Measurements from ENCODE around the gene NLRC5. TPM values are rescaled to one million over a fixed set of nuclear protein-coding genes. Genes with fewer than 3 reads are reported as not detected.

Gene NLRC5
- total RNA-seq, 2 donors from 2014 or later, result 182 to 219 TPM

DNA sequence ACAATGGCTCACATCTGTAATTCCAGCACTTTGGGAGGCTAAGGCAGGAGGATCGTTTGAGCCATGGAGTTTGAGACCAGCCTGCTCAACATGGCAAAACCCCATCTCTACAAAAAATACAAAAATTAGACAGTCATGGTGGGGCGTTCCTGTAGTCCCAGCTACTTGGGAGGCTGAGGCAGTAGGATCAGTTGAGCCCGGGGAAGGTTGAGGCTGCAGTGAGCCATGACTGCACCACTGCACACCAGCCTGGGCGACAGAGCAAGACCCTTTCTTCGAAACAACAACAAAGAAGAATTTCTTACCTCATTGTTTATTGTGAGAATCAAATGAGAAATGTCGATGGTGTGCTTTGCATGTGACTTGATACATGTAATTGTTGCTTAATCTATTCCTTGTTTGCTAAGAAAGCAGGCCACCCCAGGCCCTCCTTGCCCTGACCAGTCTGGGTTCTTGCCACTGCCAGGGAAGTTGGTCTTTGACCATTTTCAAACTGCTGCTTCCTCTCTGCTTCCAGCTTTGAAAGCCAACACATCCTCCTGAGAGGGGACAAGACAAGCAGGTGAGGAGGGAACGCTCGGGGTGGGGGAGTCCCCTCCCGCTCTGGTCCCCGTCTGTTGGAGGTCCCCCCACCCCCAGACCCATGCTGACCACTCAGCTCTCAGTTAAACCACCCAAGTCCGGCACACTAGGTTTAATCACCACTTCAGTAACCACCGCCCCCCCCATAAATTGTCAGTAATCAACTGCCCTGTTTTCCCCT lies 55.8 kb downstream of the NLRC5 start:
- no peaks in the 10 kb centered on the region for H3K27me3 Mint-ChIP-seq
- ATAC-seq (replicated peaks), result no peak
- H3K36me3 Mint-ChIP-seq (ENCODE audit: low read depth), result peaks cover 99% of the 10 kb centered on the region
- H3K9me3 Mint-ChIP-seq, result no peaks in the 10 kb centered on the region
- peak overlapping the region; percentile 82 for H3K27ac Mint-ChIP-seq
- peaks cover 36% of the 10 kb centered on the region for H3K4me1 Mint-ChIP-seq
- no peak overlapping the region for H3K4me3 Mint-ChIP-seq

DNA sequence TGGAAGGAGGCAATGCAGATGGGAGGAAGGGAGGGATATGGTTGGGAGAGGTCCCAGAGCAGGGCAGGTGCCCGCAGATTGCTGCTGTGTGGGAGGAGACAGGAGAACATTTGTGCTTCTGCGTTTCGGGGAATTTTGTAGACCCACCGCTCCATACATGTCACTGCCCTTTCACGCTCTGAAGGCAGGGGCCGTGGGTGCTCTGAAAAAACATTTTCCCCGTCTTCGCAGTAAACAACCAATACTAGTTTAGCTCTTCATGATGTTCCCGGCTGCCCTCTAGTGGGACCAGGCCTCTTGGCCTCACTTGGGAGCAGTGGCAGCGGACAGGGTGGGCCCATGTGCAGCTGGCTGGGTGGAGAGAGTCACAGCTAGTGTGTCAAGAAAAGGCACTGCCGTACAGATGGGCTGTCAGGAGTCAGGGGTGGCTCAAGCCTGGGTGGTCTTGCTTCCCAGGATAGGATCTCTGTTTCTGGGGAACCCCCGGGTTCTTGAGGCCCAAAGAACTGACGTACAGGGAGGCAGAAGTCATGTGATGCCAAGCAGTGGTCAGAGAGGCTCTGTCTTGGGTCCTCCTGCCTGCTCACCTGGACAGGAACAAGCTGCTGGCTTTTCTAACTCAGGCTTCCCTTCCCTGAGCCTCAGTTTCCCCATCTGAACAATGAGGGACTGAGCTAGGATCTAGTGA lies 56.5 kb downstream of the NLRC5 start:
- Mint-ChIP-seq H3K36me3 (ENCODE audit: low read depth) (peaks cover 99% of the 10 kb centered on the region), H3K4me3 (no peak overlapping the region), H3K4me1 (peaks cover 28% of the 10 kb centered on the region), H3K27ac (peak overlapping the region; percentile 82), H3K9me3 (no peaks in the 10 kb centered on the region), H3K27me3 (no peaks in the 10 kb centered on the region)
- no peak for ATAC-seq (replicated peaks)

DNA sequence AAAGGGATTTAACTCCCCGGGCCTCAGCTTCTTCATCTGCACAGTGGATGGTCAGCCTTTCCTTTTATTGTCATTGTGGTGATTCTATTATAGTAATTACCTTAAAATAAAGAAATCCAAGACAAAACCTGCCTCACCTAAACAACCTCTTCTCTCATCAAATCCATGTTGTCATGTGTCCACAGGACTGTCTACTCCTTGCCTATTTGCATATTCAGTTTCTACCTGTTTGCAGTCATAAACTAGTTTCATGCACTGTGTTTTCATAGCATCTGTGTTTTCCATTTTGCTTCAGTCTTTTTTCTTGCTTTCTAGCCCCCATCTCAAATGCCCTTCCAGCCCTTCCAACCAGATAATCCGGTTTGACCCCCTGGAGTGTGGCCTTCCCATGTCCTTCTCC lies 58.7 kb downstream of the NLRC5 start:
- peak overlapping the region; percentile 68 for H3K27ac Mint-ChIP-seq
- no peaks in the 10 kb centered on the region for H3K27me3 Mint-ChIP-seq
- ATAC-seq (replicated peaks), result peak; percentile 25
- no peaks in the 10 kb centered on the region for H3K9me3 Mint-ChIP-seq
- H3K4me3 Mint-ChIP-seq, result no peak overlapping the region
- peaks cover 99% of the 10 kb centered on the region for H3K36me3 Mint-ChIP-seq (ENCODE audit: low read depth)
- H3K4me1 Mint-ChIP-seq, result peaks cover 18% of the 10 kb centered on the region

DNA sequence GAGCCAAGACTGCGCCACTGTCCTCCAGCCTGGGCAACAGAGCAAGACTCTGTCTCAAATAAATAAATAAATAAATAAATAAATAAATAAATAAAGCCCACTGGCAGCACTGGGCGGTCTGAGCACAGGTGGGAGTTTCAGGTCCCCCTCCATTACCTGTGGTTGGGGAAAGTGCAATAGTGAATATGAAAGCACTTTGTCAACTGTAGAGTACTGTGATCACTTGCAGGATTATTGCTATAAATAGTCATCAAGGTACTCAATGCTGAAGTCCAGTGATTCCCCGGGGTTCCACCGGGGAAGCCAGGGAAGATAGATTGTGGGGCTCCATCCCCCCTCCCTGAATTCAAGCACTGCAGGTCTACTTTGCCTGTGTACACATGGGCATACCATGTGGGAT lies 60.3 kb downstream of the NLRC5 start:
- Mint-ChIP-seq H3K27ac (peak overlapping the region; percentile 91), H3K4me1 (peaks cover 20% of the 10 kb centered on the region), H3K9me3 (no peaks in the 10 kb centered on the region), H3K36me3 (ENCODE audit: low read depth) (peaks cover 97% of the 10 kb centered on the region), H3K4me3 (peak overlapping the region; percentile 33), H3K27me3 (no peaks in the 10 kb centered on the region)
- peak; percentile 74 for ATAC-seq (replicated peaks)

DNA sequence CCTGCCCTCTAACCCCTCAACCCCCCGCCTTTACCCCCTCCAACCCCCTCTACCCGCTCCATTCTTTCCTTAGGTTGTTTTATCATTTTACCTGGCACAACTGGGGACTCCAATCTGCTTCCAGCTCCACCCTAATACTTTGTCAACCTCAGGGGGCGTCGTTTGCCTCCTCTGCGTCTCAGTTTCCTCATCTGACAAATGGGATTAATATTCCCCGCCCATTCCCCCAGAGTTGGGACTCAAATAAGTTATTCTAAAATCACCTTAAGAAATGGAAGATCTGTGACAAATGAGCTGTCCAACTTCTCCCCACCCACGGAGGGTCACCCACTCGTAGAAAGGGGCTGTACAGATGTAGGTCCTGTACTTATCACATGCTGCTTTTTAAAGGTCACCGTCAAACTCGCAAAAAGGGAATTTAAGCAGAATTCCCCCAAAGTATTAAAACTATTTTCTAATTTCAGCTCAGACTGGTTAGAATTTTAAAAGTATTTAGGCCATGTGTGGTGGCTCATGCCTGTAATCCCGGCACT lies 62.4 kb downstream of the NLRC5 start:
- ATAC-seq (replicated peaks), result peak; percentile 44
- H3K27me3 Mint-ChIP-seq, result no peaks in the 10 kb centered on the region
- H3K4me1 Mint-ChIP-seq, result peaks cover 20% of the 10 kb centered on the region

DNA sequence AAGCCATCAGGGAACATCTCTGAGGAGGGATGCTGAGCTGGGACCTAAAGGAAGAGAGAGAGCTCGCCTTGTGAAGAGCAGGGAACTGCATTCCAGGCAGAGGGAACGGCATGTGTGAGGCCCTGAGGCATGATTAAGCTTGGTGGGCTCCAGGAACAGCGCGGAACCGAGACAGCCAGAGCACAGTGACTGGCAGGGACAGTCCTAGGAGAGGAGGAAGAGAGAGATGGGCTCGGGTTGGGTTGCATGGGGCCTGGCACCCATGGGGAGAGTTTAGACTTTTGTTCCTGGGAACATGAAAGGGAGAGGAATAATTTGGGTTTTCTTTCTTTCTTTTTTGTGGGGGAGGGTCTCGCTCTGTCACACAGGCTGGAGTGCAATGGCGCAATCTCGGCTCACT lies 63.8 kb downstream of the NLRC5 start:
- H3K27ac Mint-ChIP-seq, result peak overlapping the region; percentile 91
- no peaks in the 10 kb centered on the region for H3K27me3 Mint-ChIP-seq
- no peaks in the 10 kb centered on the region for H3K9me3 Mint-ChIP-seq
- peaks cover 98% of the 10 kb centered on the region for H3K36me3 Mint-ChIP-seq (ENCODE audit: low read depth)
- H3K4me3 Mint-ChIP-seq, result no peak overlapping the region
- no peak for ATAC-seq (replicated peaks)
- H3K4me1 Mint-ChIP-seq, result peaks cover 17% of the 10 kb centered on the region

More for the DNA sequence above, 62.4 kb downstream of the NLRC5 start:
- Mint-ChIP-seq H3K9me3 (no peaks in the 10 kb centered on the region), H3K36me3 (ENCODE audit: low read depth) (peaks cover 98% of the 10 kb centered on the region), H3K4me3 (peak overlapping the region; percentile 66), H3K27ac (peak overlapping the region; percentile 91)

DNA sequence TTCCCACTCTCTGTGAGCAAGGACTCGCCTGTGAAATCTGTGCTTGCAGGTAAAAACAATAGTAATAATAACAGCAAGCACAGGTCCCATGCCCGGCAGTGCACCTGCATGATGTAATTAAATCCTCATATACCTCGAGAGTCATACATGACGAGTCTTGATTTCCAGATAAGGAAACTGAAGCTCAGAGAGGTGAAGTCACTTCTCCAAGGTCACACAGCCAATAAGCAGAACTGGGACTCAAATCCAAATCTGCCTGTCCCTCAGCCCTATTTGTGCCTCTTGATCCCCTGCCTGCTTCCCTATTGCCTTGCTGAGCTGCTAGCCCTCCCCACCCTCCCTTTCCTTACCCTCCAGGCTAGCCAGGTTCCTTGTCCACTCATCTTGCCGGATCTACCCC lies 65.0 kb downstream of the NLRC5 start:
- Mint-ChIP-seq H3K27ac (peak overlapping the region; percentile 91), H3K9me3 (no peaks in the 10 kb centered on the region), H3K36me3 (ENCODE audit: low read depth) (peaks cover 98% of the 10 kb centered on the region), H3K4me3 (no peak overlapping the region), H3K4me1 (peaks cover 15% of the 10 kb centered on the region), H3K27me3 (no peaks in the 10 kb centered on the region)
- ATAC-seq (replicated peaks), result no peak

DNA sequence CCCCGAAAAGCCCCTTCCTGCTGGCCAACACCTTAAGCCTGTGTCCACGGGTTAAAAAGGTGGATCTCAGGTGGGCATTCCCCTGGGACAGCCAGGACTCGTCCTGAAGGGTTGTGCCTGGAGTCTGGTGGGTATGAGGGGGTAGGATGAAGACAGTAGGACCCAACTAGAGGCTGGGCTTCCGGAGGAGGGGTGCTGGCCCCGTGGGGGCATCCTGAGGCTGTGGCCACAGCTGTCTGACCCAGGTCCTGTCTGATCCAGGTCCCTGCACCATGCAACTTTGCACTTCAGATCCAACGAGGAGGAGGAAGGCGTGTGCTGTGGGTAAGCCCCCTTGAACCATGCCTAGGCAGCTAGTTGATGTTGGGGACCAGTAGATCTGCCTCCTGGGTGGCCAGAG lies 65.4 kb downstream of the NLRC5 start:
- Mint-ChIP-seq H3K4me3 (no peak overlapping the region), H3K4me1 (peaks cover 15% of the 10 kb centered on the region), H3K36me3 (ENCODE audit: low read depth) (peaks cover 98% of the 10 kb centered on the region), H3K27me3 (no peaks in the 10 kb centered on the region), H3K9me3 (no peaks in the 10 kb centered on the region), H3K27ac (peak overlapping the region; percentile 91)
- no peak for ATAC-seq (replicated peaks)

DNA sequence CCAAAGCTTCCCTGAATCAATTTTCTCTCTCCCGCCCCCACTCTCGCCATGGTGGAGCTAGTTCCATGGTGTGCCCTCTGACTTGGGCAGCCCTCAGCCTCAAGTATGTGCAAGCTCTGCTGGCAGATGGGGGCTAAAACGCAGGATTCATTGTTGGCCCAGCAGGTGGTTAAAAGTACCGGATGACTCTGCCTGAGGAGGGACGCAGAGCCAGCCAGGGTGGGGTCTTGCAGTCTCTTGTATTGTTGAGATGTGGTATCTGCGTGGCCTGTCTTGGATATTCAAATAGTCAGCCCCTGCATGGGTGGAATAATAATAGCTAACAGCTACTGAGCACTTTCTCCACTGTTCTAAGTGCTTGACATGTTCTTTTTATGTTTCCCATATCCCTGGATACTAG lies 66.3 kb downstream of the NLRC5 start:
- no peak for ATAC-seq (replicated peaks)
- Mint-ChIP-seq H3K36me3 (ENCODE audit: low read depth) (peaks cover 98% of the 10 kb centered on the region), H3K27ac (no peak overlapping the region), H3K4me1 (peaks cover 22% of the 10 kb centered on the region), H3K27me3 (no peaks in the 10 kb centered on the region), H3K4me3 (no peak overlapping the region), H3K9me3 (no peaks in the 10 kb centered on the region)

DNA sequence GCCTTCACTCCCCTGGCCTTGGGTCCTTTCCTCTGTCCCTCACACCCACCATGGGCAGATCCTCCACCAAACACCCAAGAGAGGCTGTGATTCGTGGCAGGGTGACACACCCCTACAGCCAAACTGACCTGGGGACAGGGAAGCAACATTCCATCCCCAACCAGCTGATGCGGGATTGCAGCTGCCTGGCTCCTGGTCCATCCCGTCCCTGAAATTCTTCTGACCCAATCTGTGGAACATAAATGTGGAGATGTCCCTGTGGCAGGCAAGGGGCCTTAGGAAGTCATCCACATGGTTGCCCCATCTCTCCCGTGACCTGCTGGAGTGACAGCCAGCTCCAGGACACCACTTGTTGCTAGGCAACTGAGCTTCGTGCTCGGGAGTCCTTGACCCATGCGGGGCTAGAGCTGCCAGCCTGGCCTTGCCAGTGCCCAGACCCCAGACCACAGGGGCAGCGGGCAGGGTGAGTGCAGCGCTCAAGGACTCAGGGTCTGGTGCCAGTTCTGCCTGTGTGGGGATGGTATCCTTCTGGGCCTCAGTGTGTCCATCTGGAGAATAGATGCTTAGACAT lies 69.0 kb downstream of the NLRC5 start:
- no peak for ATAC-seq (replicated peaks)
- no peaks in the 10 kb centered on the region for H3K27me3 Mint-ChIP-seq
- peak overlapping the region; percentile 54 for H3K27ac Mint-ChIP-seq
- no peaks in the 10 kb centered on the region for H3K9me3 Mint-ChIP-seq
- no peak overlapping the region for H3K4me3 Mint-ChIP-seq
- peaks cover 96% of the 10 kb centered on the region for H3K36me3 Mint-ChIP-seq (ENCODE audit: low read depth)
- peaks cover 10% of the 10 kb centered on the region for H3K4me1 Mint-ChIP-seq

DNA sequence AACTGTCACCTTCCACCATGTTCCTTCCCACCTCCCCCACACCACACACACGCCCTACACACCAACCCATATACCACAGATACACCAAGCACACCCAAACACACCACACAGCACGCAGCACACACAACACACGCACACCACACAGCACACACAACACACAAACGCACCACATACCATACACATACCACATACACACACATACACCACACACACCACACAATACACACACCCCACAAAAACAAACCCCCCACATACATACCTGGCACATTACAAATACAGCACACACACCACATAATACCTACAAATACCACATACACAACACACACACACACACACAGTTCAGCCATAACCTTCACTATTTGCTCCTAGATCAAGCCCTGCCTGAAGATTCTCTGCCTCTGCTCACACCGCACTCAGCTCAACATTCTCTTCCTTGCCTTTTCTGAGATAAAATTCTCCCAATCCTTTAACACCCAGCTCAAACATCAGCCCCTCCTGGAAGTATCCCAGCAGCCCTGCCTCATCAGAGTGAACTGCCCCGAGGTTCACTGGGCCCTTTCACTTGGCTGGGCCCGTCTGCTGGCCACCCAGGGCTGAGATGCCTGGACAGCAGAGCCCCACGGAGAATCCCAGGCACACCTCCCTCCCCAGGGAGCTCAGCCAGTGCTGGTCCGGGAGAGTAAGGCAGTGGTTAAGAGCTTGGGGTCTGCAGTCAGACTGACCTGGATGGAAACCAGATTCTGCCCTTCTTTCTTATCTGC lies 71.1 kb downstream of the NLRC5 start:
- no peak for ATAC-seq (replicated peaks)
- peaks cover 83% of the 10 kb centered on the region for H3K36me3 Mint-ChIP-seq (ENCODE audit: low read depth)
- H3K9me3 Mint-ChIP-seq, result no peaks in the 10 kb centered on the region
- H3K4me1 Mint-ChIP-seq, result peaks cover 7% of the 10 kb centered on the region
- no peak overlapping the region for H3K4me3 Mint-ChIP-seq
- H3K27me3 Mint-ChIP-seq, result no peaks in the 10 kb centered on the region
- peak overlapping the region; percentile 54 for H3K27ac Mint-ChIP-seq

DNA sequence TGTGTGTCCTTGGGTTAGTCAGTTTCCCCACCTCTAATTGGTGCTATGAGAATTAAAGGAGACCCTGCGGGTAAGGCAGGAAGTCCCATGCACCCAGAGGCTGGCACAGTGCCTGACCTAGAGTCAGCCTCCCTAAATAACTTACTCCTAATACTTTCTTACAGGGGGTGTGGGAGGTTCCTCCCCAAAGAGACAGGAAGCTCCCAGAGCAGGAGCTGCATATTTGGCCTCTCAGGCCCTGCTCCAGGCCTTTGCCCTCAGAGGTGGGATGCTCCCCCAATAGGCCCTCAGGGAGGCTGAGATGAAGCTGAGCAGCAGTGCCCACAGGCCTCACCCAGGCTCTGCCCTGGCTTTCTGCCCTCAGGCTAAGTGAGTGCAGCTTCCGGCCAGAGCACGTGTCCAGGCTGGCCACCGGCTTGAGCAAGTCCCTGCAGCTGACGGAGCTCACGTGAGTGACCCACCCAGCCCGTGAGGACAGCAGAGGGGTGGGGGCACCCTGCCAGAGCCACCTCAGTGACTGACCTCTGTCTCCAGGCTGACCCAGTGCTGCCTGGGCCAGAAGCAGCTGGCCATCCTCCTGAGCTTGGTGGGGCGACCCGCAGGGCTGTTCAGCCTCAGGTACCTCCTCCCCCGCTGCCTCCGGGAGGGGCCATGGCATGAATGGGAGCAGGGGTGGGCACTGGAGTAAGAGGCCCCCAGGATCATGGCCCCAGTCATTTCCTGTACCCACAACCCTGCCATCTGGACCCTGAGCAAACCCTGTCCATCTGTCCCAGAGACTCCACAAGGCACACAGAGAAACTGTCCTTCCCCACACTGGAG lies 71.9 kb downstream of the NLRC5 start:
- Mint-ChIP-seq H3K4me1 (peaks cover 7% of the 10 kb centered on the region), H3K27me3 (no peaks in the 10 kb centered on the region), H3K27ac (peak overlapping the region; percentile 74), H3K36me3 (ENCODE audit: low read depth) (peaks cover 75% of the 10 kb centered on the region), H3K9me3 (no peaks in the 10 kb centered on the region), H3K4me3 (no peak overlapping the region)
- ATAC-seq (replicated peaks), result no peak

DNA sequence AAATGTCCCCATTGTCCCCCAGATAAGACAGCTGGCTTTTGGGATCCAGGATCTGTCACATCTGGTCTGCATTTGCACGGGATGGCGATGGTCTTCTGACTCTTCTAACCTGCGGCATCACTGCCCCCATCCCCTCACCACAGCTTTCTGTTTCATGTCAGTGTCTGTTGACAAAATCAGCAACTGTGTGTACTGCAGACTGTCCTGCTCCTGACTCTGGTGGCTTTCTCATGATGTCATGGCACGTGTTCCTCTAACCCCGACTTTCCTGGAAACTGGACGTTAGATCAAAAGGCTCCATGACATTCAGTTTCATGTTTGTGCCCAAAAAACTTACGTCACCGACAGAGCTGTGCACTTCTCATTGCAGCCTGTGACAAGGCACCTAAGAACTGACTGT lies 73.0 kb downstream of the NLRC5 start:
- ATAC-seq (replicated peaks), result no peak
- no peak overlapping the region for H3K4me3 Mint-ChIP-seq
- peak overlapping the region; percentile 74 for H3K27ac Mint-ChIP-seq
- peaks cover 73% of the 10 kb centered on the region for H3K36me3 Mint-ChIP-seq (ENCODE audit: low read depth)
- H3K4me1 Mint-ChIP-seq, result peaks cover 7% of the 10 kb centered on the region
- H3K9me3 Mint-ChIP-seq, result no peaks in the 10 kb centered on the region
- H3K27me3 Mint-ChIP-seq, result no peaks in the 10 kb centered on the region

All from activated T-helper 17 cell treated with anti-CD3 and anti-CD28 coated beads, Interleukin-2, amount 50 U/mL, for 72 hours (primary cell).